GM13976 (cell line): ENCODE measurements around the gene ZKSCAN4.

Experiments
- DNase-seq: peaks from one replicate; pipeline ENCODE4 v3.0.0; 2012; ENCODE audit warnings: low spot score
- in situ Hi-C: fragments of 300-500 bp; cut with MboI; formaldehyde crosslinking; loops from one replicate; pipeline ENCODE4 v1.12.0; 2022; ENCODE audit warnings: low sequenced_read_pairs, mixed read lengths, inconsistent platforms; ENCODE audit not compliant: unreplicated experiment
- TF ChIP-seq, protein P1 (sequence below): IDR thresholded peaks from 2 replicates; pipeline ENCODE4 v1.5.1; 2012; ENCODE audit warnings: borderline replicate concordance, mild to moderate bottlenecking; ENCODE audit not compliant: insufficient read depth; ENCODE audit errors: extremely low read depth, missing control alignments, control extremely low read depth

ZKSCAN4 gene

DNA sequence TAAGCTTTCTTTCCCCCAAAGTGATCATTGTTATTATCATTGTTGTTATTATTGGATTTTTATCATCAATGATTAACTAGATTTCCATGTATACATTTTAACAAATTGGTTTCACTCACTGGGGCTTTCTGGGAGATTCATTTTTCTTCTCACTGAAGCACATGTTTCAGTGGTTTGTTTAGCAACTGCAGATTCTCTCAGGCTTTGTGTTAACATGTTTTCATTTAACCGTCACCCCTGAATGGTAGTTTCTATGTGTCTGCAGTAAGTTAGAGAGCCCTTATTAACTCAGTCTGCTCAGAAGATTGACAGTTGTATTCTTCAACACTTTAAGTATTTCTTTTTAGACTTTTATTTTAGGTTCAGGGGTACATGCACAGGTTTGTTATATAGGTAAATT is 12.4 kb downstream of the ZKSCAN4 start:
- in situ Hi-C loops = no loop called here
- no peak for DNase-seq

DNA sequence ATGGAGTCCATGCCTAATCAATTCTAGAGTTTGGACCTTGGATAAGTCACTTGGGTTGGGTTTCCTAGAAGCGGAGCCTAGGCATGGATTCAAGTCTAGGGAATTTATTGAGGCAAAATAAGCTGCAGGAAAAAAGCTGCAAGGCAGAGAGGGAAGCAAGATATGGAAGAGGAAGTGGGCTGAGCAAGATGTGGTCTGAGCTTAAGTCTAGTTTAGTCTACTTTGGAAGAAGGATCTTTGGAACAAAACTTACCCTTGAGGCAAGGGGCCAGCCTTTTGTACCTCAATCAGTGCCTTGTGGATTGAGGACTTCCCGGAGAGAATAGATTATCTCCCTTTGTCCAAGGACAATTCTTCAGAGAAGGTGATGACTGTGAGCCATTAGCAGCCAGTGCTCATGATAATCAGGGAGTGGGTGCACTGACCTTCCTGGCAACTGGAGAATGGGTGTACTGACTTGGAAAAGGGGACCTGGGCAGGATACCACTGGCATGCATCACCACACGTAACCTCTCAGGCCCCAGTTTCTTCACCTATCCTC is 16.1 kb downstream of the ZKSCAN4 start:
- TF ChIP-seq, protein P1, sequence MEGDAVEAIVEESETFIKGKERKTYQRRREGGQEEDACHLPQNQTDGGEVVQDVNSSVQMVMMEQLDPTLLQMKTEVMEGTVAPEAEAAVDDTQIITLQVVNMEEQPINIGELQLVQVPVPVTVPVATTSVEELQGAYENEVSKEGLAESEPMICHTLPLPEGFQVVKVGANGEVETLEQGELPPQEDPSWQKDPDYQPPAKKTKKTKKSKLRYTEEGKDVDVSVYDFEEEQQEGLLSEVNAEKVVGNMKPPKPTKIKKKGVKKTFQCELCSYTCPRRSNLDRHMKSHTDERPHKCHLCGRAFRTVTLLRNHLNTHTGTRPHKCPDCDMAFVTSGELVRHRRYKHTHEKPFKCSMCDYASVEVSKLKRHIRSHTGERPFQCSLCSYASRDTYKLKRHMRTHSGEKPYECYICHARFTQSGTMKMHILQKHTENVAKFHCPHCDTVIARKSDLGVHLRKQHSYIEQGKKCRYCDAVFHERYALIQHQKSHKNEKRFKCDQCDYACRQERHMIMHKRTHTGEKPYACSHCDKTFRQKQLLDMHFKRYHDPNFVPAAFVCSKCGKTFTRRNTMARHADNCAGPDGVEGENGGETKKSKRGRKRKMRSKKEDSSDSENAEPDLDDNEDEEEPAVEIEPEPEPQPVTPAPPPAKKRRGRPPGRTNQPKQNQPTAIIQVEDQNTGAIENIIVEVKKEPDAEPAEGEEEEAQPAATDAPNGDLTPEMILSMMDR = no peak
- no peak for DNase-seq
- in situ Hi-C loops = no loop called here

More for the DNA sequence above, 12.4 kb downstream of the ZKSCAN4 start:
- TF ChIP-seq, protein P1 = no peak

DNA sequence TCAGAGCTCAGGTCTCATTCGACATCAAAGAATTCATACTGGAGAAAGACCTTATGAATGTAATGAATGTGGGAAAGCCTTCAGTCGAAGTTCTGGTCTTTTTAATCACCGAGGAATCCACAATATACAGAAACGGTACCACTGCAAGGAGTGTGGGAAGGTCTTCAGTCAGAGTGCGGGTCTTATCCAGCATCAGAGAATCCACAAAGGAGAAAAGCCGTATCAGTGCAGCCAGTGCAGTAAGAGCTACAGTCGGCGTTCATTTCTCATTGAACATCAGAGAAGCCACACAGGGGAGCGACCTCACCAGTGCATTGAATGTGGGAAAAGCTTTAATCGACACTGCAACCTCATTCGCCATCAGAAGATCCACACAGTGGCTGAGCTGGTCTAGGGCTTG is 19.3 kb downstream of the ZKSCAN4 start:
- in situ Hi-C loops = no loop called here
- DNase-seq = no peak
- TF ChIP-seq, protein P1 = no peak

DNA sequence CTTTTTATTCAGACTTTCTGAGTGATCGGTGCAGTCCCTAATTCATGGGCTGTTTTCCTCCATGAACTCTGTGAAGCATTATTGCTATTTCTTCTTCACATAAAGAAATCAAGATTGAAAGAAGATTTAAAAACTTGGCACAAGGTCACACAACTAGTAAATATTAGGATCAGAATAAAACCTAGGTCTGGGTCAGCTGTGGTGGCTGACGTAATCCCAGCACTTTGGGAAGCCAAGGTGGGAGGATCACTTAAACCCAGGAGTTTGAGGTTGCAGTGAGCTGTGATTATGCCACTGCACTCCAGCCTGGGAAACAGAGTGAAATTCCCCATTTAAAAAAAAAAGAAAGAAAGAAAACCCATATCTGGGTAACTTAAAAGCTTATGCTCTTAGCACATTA is 25.6 kb downstream of the ZKSCAN4 start:
- no peak for DNase-seq
- TF ChIP-seq, protein P1 = no peak
- in situ Hi-C loops = no loop called here

DNA sequence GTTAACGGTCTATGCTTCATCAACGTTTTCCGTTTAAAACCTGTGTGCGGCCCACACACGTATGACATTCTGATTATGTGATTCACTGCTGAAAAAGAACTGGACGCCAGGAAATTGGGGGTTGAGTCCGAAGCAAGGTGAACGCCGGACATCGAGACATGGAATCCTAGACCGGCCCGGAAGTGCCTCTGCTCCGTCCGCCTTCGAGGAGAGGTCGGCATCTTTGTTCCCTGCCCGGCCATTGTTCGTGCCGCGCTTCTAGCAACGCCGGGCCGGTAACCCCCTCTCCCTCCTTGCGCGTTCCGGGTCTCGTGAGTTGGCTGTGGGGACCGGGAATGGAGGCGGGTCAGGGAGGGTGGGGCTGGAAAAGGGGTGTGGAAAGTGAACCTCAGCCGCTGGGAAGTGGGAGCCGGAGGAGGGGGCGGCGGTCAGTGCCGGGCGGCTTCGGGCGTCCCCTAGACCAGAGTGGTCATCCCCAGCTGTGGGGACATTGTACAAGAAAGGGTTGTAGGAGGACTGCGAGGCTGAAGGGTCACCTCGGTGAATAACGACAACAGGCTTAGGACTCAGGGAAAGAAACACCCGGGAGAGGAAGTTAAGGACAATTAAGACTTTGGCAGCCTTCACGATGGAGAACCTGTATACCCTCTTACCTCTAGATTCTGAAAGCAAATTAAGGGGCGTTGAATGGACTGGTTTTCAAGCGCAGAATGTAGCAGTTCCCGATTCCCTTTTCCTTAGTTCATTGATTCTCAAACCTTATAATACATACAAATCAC is 26.8 kb downstream of the ZKSCAN4 start, which contains the start of gene ZSCAN9:
Gene ZSCAN9 (plus strand): TSS at position 220 of the 779 bp plus-strand sequence. CDS start 1,810 bp downstream, outside the sequence.
- TF ChIP-seq, protein P1 = no peak
- in situ Hi-C loops = no loop called here
- peak; percentile 83 for DNase-seq

DNA sequence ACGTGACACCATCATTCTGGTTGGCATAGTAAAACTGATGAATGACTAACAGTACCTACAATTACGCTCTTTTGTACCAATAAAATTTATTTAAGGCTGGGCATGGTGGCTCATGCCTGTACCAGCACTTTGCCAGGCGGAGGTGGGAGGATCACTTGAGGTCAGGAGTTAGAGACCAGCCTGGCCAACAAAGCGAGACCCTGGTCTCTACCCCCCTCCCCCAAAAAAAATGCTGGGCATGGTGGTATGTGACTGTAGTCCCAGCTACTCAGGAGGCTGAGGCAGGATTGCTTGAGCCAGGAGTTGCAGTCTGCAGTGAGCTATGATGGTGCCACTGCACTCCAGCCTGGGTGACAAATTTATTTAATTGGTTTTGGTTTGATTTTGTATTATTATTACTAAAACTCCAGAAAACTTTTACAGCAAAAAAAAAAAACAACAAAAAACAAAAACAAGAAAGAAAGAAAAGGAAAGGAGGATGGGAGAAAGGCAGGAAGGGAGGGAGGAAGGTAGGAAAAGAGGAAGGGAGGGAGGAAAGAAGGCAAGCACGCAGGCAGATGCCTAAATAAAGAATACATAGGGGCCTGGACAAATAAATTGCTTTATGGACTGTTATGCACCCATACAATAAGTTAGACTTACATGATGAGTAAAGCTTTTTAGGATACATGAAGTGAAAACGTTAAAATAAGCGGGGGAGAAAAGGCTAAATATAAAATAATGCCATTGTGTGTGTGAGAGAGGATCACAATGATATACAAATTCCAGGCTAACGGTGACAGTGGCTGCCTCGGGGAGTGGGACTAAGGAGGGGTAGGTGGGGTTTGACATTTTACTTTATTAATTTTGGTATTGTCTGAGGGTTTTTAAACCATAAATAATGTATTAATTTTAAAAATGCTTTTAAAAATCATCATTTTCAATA is 27.7 kb downstream of the ZKSCAN4 start:
- no peak for DNase-seq
- TF ChIP-seq, protein P1 = no peak
- in situ Hi-C loops = no loop called here
